Endothelial cell (in vitro differentiated cells): ENCODE data around the gene CCDC126. TPM values are rescaled to one million over a fixed set of nuclear protein-coding genes. Genes with fewer than 3 reads are reported as not detected.

ENCODE experiments used
- DNase-seq: peaks from one replicate; pipeline ENCODE4 v3.0.0; 2021; ENCODE audit warnings: low spot score
- H3K27ac Mint-ChIP-seq: one replicate; pipeline ENCODE4 v1.8.0; 2021; ENCODE audit warnings: mixed read lengths, inconsistent platforms; ENCODE audit not compliant: unreplicated experiment
- H3K27me3 Mint-ChIP-seq: one replicate; pipeline ENCODE4 v1.8.0; 2021; ENCODE audit warnings: mild to moderate bottlenecking, moderate library complexity, mixed read lengths, inconsistent platforms; ENCODE audit not compliant: unreplicated experiment
- H3K36me3 Mint-ChIP-seq: one replicate; pipeline ENCODE4 v1.8.0; 2021; ENCODE audit warnings: mild to moderate bottlenecking, low read depth, mixed read lengths, inconsistent platforms; ENCODE audit not compliant: unreplicated experiment
- H3K4me1 Mint-ChIP-seq: one replicate; pipeline ENCODE4 v1.8.0; 2021; ENCODE audit warnings: mild to moderate bottlenecking, mixed read lengths, inconsistent platforms; ENCODE audit not compliant: unreplicated experiment
- H3K4me3 Mint-ChIP-seq: one replicate; pipeline ENCODE4 v1.8.0; 2021; ENCODE audit warnings: mild to moderate bottlenecking, mixed read lengths, inconsistent platforms; ENCODE audit not compliant: unreplicated experiment
- H3K9me3 Mint-ChIP-seq: one replicate; pipeline ENCODE4 v1.8.0; 2021; ENCODE audit warnings: mixed read lengths, inconsistent platforms; ENCODE audit not compliant: unreplicated experiment
- CTCF ChIP-seq: fragments of 200-600 bp; sonication (generic); IDR thresholded peaks from one replicate; pipeline ENCODE4 v1.5.0; 2021; ENCODE audit warnings: antibody characterized with exemption; ENCODE audit not compliant: unreplicated experiment
- total RNA-seq: library from RNA; stranded (reverse); fragmentation: NEBNext Ultra II Directional; extraction: Animal tissue kit (Norgen Biotek cat#: 25700); gene quantifications from one replicate; pipeline ENCODE4 v1.2.1, GENCODE V29; 2021; ENCODE audit not compliant: unreplicated experiment

The CCDC126 gene
- total RNA-seq, 1 donor from 2014 or later, result 10.2 TPM

- DNase-seq, result no peak
- Mint-ChIP-seq H3K4me3 (no peak overlapping the region), H3K4me1 (no peaks in the 10 kb centered on the region), H3K27ac (no peak overlapping the region), H3K9me3 (no peaks in the 10 kb centered on the region), H3K36me3 (peaks cover 53% of the 10 kb centered on the region), H3K27me3 (no peaks in the 10 kb centered on the region)
- TF ChIP-seq CTCF, result no peak
Measured at GRCh38 chr7:23615331-23615730, 18.1 kb downstream of the CCDC126 start.

DNA sequence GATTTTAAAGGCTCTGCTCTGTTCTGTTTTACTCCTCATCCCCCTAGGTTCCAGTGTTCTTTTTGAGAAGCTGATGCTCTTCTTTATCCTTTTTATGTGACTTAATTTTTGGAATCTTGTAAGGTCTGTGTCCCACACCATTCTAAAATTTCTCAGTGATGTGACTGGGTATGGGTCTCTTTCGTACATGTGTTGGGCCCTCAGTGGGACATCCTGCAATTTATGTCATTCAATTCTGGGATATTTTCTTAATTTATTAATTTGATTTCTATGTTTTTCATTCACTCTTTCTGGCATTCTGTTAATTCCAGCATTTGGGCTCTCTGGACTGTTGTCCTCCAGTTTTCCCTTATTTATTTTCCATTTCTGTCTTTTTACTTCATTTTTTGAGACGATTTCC, 19.4 kb downstream of the CCDC126 start:
- Mint-ChIP-seq H3K9me3 (no peaks in the 10 kb centered on the region), H3K36me3 (peaks cover 53% of the 10 kb centered on the region), H3K4me1 (no peaks in the 10 kb centered on the region), H3K27me3 (no peaks in the 10 kb centered on the region), H3K4me3 (no peak overlapping the region), H3K27ac (no peak overlapping the region)
- no peak for DNase-seq
- no peak for TF ChIP-seq CTCF

GRCh38 chr7:23617482-23617881, 20.3 kb downstream of the CCDC126 start:
- peak overlapping the region; percentile 57 for H3K4me3 Mint-ChIP-seq
- TF ChIP-seq CTCF, result no peak
- DNase-seq, result no peak
- H3K27ac Mint-ChIP-seq, result no peak overlapping the region
- no peaks in the 10 kb centered on the region for H3K4me1 Mint-ChIP-seq
- no peaks in the 10 kb centered on the region for H3K9me3 Mint-ChIP-seq
- H3K36me3 Mint-ChIP-seq, result peaks cover 53% of the 10 kb centered on the region
- H3K27me3 Mint-ChIP-seq, result no peaks in the 10 kb centered on the region

DNA sequence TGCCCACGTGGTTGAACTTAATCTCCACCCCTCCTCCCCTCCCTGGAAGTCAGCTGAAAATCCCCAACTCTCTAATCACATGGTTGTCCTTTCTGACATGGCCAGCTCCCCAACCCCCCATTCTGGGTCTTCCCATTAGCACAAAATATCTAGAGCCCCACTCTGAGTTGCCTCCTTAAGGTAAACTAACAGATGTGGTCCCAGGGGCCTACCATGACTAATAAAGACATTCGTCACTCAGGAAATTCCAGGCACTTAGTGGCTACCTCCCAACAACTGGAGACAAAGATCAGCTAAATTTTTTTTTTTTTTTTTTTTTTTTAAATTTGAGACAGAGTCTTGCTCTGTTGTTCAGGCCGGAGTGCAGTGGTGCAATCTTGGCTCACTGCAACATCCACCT, 21.1 kb downstream of the CCDC126 start:
- Mint-ChIP-seq H3K36me3 (peaks cover 48% of the 10 kb centered on the region), H3K4me3 (no peak overlapping the region), H3K27me3 (no peaks in the 10 kb centered on the region), H3K4me1 (no peaks in the 10 kb centered on the region), H3K27ac (no peak overlapping the region), H3K9me3 (no peaks in the 10 kb centered on the region)
- no peak for TF ChIP-seq CTCF
- DNase-seq, result no peak

GRCh38 chr7:23619141-23619540, 22.0 kb downstream of the CCDC126 start:
- no peak for TF ChIP-seq CTCF
- H3K4me3 Mint-ChIP-seq, result peak overlapping the region; percentile 29

More at GRCh38 chr7:23619141-23619540, 22.0 kb downstream of the CCDC126 start:
- peaks cover 41% of the 10 kb centered on the region for H3K36me3 Mint-ChIP-seq
- no peak for DNase-seq
- no peaks in the 10 kb centered on the region for H3K4me1 Mint-ChIP-seq
- no peak overlapping the region for H3K27ac Mint-ChIP-seq
- H3K27me3 Mint-ChIP-seq, result no peaks in the 10 kb centered on the region
- no peaks in the 10 kb centered on the region for H3K9me3 Mint-ChIP-seq
